Hypothalamus (tissue), 51 donors: ENCODE measurements around the gene RASGRP4.

Source experiments
- DNase-seq, 51 donors: peaks; one replicate each; lab custom pipeline; 2025; lab: John Stamatoyannopoulos, UW

The RASGRP4 gene

DNA sequence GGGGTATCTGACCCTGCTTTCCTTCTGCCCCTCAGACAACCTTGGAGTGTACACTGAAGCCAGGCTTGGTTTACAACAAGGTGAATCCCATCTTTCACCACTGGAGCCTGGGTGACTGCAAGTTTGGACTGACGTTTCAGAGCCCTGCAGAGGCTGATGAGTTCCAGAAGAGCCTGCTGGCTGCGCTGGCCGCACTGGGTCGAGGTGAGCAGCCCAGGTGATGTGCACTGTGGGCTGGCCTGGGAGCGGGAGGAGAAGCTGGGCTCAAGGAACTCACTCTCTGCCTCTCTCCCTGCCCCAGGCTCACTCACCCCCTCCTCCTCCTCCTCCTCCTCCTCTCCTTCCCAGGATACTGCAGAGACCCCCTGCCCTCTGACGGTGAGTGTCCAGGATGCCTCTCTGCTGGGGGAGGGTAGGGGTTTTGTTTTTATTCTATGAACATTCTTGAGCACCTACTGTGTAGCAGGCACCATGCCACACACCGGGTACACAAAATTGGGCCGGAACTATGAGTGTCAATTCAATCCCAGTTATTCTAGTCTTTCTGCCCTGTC is 34.0 kb downstream of the RASGRP4 start:
- DNase-seq, result no peak

DNA sequence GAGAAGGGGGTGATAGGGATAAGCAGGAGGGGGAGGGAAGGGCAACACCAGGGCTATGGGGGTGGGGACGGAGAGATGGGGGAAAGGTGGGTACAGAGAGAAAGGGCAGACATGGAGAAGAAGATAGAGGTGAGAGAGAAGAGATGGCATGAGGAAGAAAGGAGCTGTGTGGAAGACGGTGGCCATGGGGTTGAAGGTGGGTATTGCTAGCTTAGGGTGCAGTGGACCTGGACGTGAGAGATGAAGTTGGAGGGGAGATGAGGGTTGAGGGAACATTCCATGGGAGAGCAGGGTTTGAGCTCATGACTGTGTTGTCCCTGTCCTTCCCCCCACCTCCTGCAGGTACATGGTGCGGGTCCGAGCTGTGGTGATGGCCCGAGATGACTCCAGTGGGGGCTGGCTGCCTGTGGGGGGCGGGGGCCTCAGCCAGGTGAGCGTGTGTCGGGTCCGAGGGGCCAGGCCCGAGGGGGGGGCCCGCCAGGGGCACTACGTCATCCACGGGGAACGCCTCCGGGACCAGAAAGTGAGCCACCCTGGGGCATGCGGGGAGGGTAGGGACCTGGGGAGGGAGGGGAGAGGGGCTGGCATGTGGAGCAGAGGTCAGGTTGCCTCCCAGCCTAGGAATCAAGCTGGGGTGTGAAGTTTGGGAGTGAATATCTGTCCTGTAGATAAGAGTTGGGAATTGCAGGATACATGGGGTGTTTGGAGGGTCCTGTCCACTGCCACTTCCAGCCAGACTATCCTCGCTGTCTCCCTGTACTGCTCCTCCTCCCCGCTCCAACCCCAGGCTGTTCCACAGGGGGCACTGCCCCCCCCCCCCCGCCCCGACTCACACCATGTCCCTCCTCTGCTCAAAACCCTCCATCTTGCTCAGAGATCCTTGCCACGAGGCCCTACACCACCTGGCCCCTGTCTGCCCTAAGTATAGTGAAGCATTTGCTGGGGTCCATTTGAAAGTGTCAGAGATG is 35.8 kb downstream of the RASGRP4 start:
- no peak for DNase-seq

DNA sequence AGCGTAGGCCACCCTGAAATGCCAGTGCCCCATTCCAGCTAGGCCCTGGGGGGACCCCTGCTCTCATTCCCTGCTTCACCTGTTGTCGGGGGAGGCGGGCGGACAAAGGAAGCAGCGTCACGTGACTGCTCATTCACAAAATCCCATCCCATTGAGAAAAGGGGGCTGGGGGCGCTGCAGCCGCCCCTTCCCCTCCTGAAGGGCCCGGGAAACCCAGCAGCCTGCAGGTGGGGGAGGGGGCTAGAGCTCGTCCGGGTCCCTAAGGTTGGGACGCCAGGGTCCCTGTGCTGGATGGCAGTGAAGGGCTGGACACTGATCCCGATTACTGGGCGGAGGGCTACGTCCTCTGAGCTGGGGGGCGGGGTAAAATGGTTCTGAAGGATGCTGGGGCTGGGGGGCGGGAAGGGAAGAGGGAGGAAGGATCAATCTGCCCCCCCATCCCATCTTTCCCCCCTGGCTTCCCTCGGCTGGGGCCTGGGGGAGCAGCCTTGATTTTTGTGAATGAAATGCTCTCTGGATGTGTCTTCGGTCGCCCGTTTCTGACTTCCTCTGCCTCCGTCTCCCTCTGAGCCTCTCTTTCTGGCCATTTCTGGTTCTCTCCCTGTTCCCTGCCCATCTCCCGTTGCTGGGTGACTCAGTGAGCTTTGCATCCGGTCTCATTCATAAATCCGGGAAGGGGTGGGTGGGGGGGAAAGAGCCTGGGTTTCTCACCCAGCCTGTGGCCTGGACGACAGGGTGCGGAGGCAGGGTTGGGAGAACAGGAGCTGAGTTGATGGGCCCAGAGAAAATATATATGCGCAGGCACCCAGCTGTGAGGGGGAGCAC is 36.7 kb downstream of the RASGRP4 start:
- DNase-seq, result peak in 20 of 51 donors; percentile 6 to 61 (median 30)

DNA sequence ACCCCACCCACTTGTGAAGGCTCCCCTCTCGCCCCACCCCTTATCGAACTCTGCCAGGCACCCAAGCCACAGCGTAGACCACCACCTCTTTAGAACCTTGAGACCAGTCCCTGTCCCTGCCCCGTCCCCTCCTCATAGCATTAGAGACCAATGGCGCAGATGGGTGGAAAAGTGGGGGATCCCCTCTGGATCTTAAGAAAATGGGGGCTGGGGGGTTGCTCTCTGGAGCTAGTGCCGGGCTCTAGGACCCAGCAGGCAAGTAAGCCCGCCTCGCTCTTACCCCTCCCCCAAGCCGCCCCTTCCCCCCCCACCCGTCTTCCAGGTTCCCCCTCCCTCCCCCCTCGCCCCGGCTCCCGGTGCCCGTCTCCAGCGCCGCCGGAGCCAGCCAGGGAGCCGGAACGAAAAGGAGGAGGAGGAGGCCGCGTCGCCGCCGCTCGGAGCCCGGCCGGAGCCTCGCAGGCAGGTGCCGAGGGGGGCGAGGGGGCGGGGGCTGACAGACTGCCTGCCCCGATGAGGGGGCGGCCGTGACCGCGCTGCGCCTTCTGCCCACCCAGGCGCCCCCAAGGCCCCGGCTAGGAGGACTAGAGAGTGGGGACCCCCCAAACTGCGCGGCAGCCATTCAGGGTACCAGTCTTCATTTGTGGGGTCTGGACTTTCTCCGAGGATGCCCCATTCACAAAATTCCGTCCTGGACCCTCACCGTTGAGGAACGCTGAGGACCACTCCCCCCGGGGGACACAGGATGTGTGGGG is 37.5 kb downstream of the RASGRP4 start, which contains the start of gene SPRED3:
SPRED3 (plus strand) TSS at position 349 of the 752 bp plus-strand sequence. CDS start 1,606 bp downstream, outside the sequence.
- peak in 40 of 51 donors; percentile 18 to 86 (median 58) for DNase-seq

DNA sequence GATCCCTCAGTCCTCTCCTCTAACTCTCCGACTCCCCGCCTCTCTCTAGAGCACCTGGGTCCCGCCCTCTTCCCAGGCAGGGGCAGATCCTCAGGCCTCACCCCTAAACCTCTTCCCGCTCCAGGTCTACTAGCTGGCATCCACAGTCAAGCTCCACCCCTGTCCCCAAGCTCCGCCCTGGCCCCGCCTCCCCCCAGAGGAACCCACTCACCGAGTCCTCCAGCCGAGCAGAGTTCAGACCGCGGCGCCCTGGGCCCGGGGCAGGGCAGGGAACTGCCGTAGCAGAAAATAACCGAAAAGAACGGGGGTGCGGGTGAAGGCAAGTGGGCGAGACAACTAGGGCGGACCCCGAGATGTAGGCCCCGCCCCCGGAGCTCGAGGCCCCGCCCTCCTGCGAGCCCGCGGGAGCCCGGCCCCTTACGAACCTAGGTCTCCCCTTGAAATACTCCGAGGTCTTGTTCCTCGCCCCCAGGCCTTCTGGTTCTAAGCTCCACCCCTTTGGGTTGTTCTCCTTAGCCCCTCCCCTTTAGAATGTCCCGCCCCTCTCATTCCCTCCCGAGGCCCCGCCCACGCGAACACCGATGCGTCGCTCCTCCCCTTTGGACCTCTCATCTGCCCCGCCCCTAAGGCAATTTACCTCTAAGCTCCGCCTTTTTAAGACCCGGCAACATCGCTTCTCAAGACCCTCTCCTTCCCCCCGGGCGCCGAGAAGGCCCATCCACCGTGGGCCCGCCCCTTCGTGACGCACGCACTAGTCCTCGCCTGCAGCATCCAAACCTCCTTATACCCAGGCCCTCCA is 38.3 kb downstream of the RASGRP4 start, which contains the start of gene GGN:
GGN (minus strand) TSS at position 485 of the 799 bp plus-strand sequence. CDS start 773 bp downstream, outside the sequence.
- DNase-seq, result peak in 49 of 51 donors; percentile 21 to 95 (median 62)

DNA sequence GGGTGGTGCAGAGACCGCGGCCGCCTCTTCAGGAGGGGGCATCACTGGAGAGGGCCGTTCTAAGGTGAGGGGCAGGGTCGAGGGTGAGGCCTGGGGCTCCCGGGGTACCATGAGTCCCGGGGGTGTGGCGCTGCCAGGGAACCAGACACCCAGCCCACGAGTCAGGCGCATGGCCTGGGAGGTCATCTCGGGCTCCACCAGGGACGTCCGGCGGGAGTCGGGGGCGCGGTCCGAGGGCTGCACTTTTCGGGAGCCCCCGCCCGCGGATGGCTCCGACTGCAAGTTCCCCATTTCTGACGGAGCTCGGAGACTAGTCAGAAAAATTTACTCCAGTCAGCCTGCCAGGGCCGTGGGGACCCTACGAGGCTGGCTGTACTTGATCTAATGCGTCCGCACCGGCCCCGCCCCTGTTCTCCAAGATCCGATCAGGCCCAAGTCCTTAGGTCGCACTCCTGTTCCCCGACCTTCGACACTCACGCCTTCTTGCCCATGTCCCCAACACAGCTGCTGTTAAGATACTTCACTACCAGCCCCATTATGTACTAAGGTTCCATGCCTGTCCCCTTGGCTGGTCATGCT is 39.0 kb downstream of the RASGRP4 start:
- no peak for DNase-seq

DNA sequence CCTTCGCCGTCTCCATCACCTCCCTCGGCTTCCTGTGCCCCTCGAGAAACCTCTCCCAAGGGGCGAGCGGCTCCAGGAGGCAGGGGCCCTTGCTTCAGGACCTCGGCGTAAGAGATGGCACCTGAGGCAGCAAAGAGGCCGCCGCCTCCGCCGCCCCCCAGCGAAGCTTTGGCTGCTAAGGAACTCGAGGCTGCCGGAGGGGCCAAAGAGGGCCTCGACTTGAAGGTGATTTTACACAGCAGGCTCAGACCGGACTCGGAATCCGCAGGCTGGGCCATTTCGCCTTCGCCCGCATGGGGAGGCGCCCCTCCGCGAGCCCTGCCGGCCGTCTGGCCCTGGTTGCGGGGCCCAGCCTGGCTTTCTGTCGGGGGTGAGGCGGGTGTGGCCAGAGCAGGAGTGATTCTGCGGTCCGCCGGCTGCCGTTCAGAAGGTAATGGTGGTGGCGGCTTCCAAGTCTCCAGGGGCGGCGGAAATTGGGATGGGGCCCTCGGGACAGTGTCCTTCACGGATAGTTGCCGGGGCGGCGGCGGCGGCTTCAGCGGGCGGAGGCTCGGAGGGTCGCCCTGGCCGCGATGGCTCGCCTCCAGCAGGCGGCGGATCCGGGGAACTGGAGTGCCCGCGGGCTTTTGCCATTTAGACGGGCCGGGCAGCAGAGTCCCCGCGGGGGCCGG is 39.6 kb downstream of the RASGRP4 start:
- DNase-seq, result no peak

DNA sequence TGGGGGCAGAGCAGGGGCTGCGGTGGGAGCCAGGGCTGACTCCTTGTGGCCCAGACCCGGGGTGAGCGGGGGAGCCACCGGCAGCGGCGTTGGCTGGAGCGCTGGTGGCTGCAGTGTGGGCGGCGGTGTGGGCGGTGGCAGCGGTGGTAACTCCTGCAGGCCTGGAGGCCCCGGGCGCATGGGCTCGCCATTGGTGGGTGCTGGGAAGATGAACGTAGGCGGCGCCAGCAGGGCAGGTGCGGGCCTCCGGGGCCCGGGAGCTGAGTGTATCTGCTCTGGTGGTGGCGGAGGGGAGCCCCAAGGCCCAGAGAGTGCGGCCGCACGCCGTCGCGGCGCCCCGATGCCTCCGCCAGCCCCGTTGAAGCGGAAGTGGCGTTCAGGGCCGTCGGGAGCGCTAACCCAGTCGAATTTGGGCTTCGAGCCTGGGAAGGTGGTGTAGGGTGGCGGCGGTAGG is 40.2 kb downstream of the RASGRP4 start:
- DNase-seq, result no peak

DNA sequence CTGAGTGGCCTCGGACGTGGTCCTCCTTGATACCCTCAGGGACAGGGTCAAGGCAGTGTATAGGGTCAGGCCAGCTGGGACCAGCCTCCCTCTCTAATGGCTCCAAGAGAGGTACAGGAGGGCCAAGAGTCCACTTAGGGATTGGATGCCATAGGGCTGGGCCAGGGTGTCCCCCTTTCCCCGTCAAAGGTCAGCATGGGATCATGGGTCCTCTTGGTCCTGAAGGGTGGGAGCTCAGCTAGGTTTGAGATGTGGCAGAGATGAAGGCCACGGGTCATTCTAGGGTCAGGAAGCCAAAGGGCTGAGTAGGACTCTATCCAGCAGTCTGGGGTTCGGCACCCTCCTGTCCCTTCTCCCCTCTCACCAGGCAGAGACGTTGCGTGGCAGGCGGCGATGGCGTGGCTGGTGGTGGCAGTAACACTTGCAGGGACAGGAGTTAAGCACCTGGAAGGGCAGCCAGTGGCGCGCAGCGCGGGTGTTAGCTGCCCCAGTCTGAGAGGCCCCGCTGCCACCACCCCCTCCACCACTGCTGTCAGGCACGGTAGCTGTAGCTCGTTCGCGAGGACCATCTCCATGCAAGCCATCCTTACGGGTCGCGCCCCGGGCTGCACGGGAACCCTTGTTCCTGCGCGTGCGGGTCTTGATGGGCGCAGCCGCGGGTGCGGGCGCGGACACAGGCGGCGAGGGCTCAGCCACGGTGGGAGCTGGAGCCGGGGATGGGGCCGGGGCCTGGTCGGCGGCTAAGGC is 40.8 kb downstream of the RASGRP4 start:
- no peak for DNase-seq

DNA sequence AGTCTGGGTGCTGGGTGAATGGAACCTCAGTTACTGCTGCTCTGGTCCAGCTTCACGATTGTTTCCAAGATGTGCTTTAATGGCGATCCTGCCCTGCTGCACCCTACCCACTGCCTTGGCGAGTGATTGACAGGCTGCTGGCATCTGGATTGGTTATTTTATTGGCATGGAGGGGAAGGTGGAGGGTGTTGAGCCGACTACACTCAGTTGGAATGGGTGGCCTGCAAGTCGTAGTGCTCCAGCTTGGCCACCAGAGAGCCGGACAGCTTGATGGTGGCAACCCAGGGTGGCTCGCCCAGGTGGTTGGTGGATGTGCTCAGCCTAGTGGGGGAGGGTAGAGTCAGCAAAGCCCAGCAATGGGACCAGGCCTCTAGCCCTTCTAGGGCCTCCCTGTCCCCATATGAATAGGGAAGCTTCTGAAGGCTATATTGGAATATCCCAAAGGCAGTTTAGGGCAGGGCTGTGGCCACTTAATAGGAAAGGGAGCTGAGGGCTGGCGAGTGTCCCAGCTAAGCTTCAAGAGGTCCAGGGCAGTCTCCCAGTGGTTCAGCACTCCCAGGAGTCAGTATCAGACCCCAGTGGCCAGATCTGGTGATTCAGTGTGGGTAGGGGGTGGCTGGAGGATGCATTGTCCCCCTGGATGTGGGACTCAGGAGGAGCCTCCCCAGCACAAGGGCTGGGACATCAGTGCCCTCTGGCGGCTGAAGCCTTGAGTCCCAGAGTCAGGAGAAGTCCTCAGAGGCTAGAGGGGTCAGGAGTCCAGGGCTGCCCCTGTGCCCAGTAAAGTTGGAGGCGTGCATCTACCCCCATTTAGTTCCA is 41.6 kb downstream of the RASGRP4 start:
- DNase-seq, result no peak

DNA sequence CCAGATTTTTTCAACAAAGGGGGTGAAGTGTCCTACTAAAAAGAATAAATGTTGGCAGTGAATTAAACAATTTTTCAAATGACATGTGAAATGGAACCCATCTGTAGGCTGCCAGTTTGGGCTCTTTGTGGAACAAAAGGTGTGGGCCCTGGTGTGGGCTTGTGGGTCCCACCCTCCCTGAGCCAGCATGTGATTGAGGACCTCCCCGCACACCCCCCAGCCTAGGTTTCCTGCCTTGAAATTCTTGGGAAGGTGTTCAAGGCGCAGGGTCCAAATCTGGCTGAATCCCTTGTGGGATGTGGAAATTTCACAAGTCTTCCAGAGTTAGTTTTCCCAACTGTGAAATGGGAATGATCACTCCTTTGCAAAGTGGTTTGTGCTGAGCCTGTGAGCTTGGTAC is 42.3 kb downstream of the RASGRP4 start:
- no peak for DNase-seq

DNA sequence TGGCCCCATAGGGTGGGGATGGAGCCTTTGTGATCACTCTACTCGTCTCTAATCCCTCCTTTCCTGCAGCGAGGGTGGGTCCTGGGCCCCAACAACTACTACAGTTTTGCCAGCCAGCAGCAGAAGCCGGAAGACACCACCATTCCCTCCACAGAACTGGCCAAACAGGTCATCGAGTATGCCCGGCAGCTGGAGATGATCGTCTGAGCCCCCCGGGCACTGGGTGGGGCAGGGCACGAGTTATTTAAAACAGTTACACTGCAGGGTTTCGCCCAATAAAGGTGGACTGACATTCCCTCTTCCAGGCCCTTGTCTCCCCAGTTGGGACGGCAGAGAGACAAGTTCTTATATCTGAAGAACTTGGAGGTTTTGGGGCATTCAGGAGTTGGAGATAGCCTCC is 42.8 kb downstream of the RASGRP4 start:
- no peak for DNase-seq

DNA sequence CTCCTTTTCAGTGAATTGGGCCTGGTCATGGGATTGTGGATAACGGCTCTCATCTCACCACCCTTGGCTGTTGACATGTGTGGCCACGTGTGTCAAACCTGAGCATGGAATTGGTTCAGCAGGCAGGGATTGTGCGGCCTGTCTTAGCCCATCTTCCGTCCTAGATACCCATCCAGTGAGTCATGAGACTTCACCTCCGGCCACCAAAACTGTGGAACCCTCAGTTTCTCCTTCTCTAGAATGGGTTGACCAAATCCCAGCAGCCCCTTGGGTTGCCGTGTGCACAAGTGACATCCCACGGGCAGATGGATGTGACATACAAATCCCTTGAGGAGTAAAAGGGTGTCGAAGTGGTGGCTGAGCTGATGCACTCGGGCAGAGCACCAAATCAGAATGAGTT is 44.9 kb downstream of the RASGRP4 start:
- DNase-seq, result no peak

DNA sequence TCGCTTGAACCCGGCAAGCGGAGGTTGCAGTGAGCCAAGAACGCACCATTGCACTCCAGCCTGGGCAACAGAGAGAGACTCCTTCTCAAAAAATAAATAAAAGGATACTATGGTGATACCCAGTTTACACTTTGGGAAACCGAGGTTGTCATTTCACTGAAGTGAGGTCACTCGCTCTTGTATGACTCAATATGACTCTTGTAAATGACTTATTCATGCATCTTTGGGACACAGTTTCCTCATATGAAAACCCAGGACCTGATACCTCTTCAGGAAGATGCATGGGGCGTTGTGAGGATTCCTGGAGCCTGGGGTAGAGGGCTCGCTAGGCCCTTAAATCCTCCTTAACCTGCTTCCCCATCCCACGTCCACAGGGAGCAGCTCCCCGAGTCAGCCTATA is 47.2 kb downstream of the RASGRP4 start:
- no peak for DNase-seq

DNA sequence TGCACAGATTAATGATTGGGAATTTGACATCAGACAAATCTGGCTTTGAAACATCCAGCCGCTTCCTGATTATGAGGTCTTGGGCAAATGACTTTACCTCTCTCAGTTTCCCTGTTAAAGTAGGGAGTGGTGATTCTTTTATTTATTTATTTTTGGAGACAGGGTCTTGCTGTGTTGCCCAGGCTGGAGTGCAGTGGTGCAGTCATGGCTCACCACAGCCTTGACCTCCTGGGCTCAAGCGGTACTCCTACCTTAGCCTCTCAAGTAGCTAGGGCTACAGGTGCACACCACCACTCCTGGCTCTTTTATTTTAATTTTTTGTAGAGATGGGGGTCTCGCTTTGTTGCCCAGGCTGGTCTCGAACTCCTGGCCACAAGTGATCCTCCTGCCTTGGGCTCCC is 49.0 kb downstream of the RASGRP4 start:
- no peak for DNase-seq

DNA sequence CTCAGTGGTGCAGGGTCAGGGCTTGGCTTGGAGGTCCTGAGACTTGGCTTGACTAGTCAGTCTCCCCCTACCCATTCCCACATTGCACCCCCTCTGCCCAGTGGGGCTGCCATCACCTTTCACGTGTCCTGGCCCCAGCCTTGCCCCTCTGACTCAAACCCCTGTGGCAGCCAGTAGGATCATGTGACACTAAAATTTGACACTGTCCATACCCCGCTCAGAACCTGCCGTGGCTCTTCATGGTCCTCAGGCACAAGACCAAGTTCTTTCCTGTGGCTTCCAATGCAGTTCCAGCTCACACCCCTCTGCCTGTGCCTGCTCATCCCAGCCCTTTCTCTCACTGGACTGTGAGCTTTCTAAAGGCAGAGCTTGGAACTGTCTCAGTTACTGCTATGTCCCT is 49.4 kb downstream of the RASGRP4 start:
- no peak for DNase-seq

DNA sequence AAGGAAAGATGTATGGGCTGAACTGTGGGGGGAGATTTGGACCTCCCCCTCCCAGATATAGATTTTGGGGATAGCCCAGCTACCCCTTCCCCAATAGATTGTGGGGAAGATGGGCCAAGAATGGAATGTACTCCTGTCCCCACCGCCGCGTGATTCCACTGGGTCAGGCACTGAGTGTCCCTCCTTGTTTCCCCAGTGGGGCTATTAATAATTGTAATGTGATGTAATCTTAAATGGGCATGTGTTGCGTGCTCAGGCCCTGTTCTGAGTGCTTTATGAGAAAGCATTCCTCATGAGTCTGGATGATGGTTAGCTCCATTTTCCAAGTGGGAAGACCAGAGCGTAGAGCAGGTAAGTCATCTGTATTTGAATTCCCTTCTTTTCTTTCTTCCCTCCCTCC is 50.3 kb downstream of the RASGRP4 start:
- no peak for DNase-seq
